ENCODE results near the gene RBM34. TPM values are rescaled to one million over a fixed set of nuclear protein-coding genes. Genes with fewer than 3 reads are reported as not detected.

Gene RBM34
- total and polyA plus RNA-seq, 4 donors, result 31.7 to 129 (median 51.3) TPM

DNA sequence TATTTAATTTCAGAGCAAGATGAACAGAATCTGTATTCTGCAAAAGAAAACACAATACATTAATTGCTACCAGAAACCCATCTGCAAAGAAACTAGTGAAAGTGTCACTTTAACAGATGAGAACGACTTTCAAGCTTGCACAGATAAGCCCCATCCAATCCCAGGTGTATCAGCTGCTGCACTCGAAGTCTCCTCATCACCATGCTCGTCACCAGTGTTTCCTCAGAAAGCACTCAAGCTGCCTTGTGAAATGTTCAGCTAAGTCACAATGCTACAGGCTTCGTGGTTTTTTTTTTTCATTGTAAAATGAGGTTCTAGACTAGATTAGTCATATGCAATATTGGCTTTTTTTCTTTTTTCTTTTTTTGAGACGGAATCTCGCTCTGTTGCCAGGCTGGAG, 29.1 kb downstream of the RBM34 start:
- ATAC-seq (ENCODE audit: insufficient read depth, low FRiP score), result no peak
- Histone ChIP-seq H3K4me1 (ENCODE audit: control insufficient read depth in 5 of 5, insufficient read depth in 5 of 5, low read length in 5 of 5) (peaks cover 0 to 8% (median 4%) of the 10 kb centered on the region in 5 donors), H3K4me3 (no peak overlapping the region), H3K36me3 (ENCODE audit: control insufficient read depth in 4 of 4, insufficient read depth in 4 of 4, low read length in 4 of 4) (peaks cover 10 to 25% (median 19%) of the 10 kb centered on the region in 4 donors), H3K27ac (ENCODE audit: low read depth in 1 of 2, low read length in 1 of 2) (no peak overlapping the region), H3K9ac (ENCODE audit: insufficient read depth in 1 of 2, low read length in 2 of 2) (no peak overlapping the region), H3K27me3 (ENCODE audit: control insufficient read depth in 3 of 3, insufficient read depth in 3 of 3, low read length in 2 of 3) (no peaks in the 10 kb centered on the region), H3K9me3 (ENCODE audit: control insufficient read depth in 4 of 4, insufficient read depth in 3 of 4, low read length in 3 of 4) (no peaks in the 10 kb centered on the region)
- 78 to 80% methylated on average over 6 of the region's 6 CpGs for WGBS, 2 donors
- TF ChIP-seq, protein P1, sequence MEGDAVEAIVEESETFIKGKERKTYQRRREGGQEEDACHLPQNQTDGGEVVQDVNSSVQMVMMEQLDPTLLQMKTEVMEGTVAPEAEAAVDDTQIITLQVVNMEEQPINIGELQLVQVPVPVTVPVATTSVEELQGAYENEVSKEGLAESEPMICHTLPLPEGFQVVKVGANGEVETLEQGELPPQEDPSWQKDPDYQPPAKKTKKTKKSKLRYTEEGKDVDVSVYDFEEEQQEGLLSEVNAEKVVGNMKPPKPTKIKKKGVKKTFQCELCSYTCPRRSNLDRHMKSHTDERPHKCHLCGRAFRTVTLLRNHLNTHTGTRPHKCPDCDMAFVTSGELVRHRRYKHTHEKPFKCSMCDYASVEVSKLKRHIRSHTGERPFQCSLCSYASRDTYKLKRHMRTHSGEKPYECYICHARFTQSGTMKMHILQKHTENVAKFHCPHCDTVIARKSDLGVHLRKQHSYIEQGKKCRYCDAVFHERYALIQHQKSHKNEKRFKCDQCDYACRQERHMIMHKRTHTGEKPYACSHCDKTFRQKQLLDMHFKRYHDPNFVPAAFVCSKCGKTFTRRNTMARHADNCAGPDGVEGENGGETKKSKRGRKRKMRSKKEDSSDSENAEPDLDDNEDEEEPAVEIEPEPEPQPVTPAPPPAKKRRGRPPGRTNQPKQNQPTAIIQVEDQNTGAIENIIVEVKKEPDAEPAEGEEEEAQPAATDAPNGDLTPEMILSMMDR (IDR thresholded peaks at IDR 0.05; ENCODE audit: control extremely low read depth, extremely low read depth), result no peak
- DNase-seq, result no peak

DNA sequence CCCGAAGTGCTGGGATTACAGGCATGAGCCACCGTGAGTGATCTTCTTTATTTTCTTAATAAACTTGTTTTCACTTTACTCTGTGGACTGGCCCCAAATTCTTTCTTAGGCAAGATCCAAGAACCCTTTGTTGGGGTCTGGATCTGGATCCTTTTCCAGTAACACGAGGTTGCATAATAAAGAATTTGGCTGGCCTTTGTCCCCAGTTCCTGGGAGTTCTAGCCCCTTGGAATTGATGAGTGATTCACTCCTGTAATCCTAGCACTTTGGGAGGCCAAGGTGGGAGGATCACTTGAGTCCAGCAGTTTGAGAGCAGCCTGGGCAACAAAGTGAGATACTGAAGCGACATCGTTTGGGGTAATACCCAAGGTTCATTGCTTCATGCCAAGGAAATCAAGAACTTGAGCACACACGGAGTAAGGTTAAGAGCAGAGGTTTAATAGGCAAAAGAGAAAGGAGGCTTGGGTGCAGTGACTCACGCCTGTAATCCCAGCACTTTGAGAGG, 30.2 kb downstream of the RBM34 start:
- Histone ChIP-seq H3K4me1 (ENCODE audit: control insufficient read depth in 5 of 5, insufficient read depth in 5 of 5, low read length in 5 of 5) (peaks cover 3 to 11% (median 8%) of the 10 kb centered on the region in 5 donors), H3K9ac (ENCODE audit: insufficient read depth in 1 of 2, low read length in 2 of 2) (no peak overlapping the region), H3K4me3 (no peak overlapping the region), H3K9me3 (ENCODE audit: control insufficient read depth in 4 of 4, insufficient read depth in 3 of 4, low read length in 3 of 4) (no peaks in the 10 kb centered on the region), H3K27ac (ENCODE audit: low read depth in 1 of 2, low read length in 1 of 2) (no peak overlapping the region), H3K36me3 (ENCODE audit: control insufficient read depth in 4 of 4, insufficient read depth in 4 of 4, low read length in 4 of 4) (peaks cover 3 to 14% (median 12%) of the 10 kb centered on the region in 4 donors), H3K27me3 (ENCODE audit: control insufficient read depth in 3 of 3, insufficient read depth in 3 of 3, low read length in 2 of 3) (no peaks in the 10 kb centered on the region)
- DNase-seq (no peak), ATAC-seq (ENCODE audit: insufficient read depth, low FRiP score) (no peak)
- WGBS, 2 donors, result 93 to 94% methylated on average over 7 of the region's 7 CpGs
- TF ChIP-seq, protein P1 (IDR thresholded peaks at IDR 0.05; ENCODE audit: control extremely low read depth, extremely low read depth), result no peak

DNA sequence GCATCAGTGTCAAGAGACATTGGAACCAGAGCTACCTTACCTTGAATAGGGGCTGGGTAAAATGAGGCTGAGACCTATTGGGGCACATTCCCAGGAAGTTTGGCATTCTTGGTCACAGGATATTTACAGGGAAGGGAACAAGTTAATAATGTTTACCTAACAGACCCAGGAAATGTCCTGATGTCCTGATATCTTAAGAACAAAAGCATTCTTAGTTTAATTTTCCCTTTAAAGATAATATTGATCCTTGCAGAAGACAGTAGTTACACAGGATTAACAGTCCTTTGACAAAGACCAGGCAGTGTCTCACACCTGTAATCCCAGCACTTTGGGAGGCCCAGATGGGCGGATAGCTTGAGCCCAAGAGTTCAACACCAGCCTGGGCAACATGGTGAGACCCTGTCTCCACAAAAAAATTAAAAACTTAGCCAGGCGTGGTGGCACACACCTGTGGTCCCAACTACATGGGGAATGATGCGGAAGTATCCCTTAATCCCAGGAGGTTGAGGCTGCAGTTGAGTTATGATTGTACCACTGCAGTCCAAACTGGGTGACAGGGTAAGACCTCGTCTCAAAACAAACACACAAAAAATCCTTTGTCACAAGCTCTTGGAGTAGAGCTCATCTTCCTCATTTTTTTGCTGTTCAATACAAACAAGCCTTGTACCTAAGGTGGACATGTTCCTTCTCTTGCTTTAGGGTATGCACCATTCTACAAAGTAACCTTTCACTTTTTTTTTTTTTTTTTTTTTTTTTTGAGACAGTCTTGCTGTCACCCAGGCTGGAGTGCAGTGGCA, 31.1 kb downstream of the RBM34 start:
- TF ChIP-seq, protein P1 (IDR thresholded peaks at IDR 0.05; ENCODE audit: control extremely low read depth, extremely low read depth), result no peak
- no peaks in the 10 kb centered on the region for H3K9me3 ChIP-seq (ENCODE audit: control insufficient read depth in 4 of 4, insufficient read depth in 3 of 4, low read length in 3 of 4)
- no peak overlapping the region for H3K27ac ChIP-seq (ENCODE audit: low read depth in 1 of 2, low read length in 1 of 2)
- H3K4me1 ChIP-seq (ENCODE audit: control insufficient read depth in 5 of 5, insufficient read depth in 5 of 5, low read length in 5 of 5), result peaks cover 3 to 11% (median 8%) of the 10 kb centered on the region in 5 donors
- H3K27me3 ChIP-seq (ENCODE audit: control insufficient read depth in 3 of 3, insufficient read depth in 3 of 3, low read length in 2 of 3), result no peaks in the 10 kb centered on the region
- H3K9ac ChIP-seq (ENCODE audit: insufficient read depth in 1 of 2, low read length in 2 of 2), result no peak overlapping the region
- no peak for DNase-seq
- peaks cover 3 to 10% (median 8%) of the 10 kb centered on the region in 4 donors for H3K36me3 ChIP-seq (ENCODE audit: control insufficient read depth in 4 of 4, insufficient read depth in 4 of 4, low read length in 4 of 4)
- ATAC-seq (ENCODE audit: insufficient read depth, low FRiP score), result no peak
- H3K4me3 ChIP-seq, result no peak overlapping the region
- WGBS, 2 donors, result 90 to 95% methylated on average over 4 of the region's 4 CpGs
